Fibroblast of pulmonary artery (primary cell): ENCODE measurements around the gene RPL12.

Experiments used
- DNase-seq: peaks from one replicate; pipeline ENCODE4 v3.0.0-alpha.2; 2010; ENCODE audit warnings: low read depth
- H3K4me3 ChIP-seq: replicated peaks from 2 replicates; pipeline ENCODE4 v1.5.1; 2011; ENCODE audit warnings: low read depth, mild to moderate bottlenecking, control low read depth, low read length, moderate library complexity
- CTCF ChIP-seq: IDR thresholded peaks from 2 replicates; pipeline ENCODE4 v1.5.1; 2011; ENCODE audit warnings: mild to moderate bottlenecking, control low read depth, low read length, inconsistent platforms; ENCODE audit errors: missing control alignments

RPL12 gene

DNA sequence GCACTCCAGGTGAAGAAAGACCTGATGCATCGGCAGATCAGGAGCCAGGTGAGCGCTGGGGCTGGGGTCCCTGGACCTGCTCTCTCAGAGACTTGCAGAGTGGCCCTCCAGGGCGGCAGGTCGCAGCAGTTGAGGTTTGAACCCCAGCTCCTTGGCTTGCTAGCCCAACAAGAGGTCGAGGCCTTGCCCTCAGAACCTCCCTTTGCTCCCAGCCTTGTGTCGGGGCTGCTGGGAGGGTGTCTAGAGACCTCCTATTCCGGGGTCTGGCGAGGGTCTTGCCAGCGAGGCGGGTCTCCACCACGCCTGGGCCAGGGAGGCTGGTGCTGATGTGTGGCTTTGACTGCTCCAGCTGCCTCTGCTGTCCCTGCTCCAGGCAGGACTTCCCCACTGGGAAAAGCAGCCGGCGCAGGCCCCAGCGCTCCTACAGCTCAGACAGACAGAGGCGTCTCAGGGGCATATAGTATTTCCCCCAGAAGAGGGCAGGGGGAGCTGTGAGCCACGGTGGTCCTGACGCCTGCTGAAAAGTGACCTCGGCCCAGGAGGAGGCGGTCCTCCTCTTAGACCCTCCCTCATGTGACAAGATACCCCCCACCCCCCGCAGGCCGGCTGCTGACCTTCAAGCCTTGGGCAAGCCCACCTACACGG, 38.4 kb upstream of the RPL12 start:
- no peak for DNase-seq
- H3K4me3 ChIP-seq = no peak overlapping the region
- TF ChIP-seq CTCF = no peak

DNA sequence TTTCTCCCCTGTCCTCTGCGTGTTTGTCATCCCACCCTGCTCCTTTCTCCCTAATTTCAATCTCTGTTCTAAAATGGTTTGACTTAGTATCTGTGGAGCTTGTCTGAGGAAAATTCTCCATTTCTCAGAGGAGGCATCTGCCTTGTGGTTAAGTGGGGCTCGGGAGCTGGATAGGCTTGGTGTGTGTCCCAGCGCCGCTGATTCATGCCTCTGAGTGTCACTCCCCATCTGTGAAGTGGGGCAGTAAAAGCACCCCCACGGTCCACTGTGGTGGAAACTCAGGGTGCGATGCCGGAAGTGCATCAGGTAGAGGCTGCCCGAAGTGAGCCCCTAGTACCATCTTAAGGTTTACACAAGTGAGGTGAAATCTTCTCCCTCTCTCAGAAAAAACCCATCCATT, 37.7 kb upstream of the RPL12 start:
- no peak for TF ChIP-seq CTCF
- no peak for DNase-seq
- H3K4me3 ChIP-seq = no peak overlapping the region

DNA sequence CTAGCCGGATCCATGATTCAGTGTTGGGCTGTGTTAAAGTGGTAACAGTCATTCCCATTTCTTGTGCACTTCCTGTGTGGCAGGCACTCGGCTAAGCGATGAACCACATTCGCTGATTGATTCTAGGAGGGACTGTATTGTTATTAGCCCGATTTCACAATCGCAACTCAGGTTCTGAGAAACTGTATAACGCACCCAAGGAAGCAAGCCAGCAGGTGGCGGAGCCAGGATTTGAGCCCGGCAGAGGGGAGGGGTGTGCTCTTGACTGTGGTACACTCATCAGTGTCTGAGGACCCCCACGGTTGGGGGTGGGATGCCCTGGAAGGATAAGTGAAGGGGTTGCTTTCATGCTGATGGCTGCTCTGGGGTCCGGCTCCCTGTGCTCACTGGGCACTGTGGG, 34.8 kb upstream of the RPL12 start:
- H3K4me3 ChIP-seq = no peak overlapping the region
- DNase-seq = no peak
- TF ChIP-seq CTCF = no peak

DNA sequence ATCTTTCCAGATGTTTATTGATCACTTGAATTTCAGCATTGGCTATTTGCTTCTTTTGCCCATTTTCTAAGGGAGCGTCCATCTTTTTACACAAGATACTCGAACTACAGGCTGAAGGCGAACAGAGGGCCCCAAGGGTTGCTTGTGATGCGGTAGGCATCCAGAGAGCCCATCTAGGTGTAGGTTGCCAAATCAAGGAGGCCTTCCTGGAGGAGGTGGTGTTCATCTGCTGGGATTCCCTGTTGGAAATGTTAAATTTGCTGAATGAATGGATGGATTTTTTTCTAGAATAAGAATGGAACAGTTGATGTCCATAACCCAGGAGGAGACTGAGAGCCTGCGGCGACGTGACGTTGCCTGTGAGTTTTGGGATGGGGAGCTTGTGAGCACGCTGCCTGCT, 31.5 kb upstream of the RPL12 start:
- no peak for DNase-seq
- no peak overlapping the region for H3K4me3 ChIP-seq
- TF ChIP-seq CTCF = no peak

DNA sequence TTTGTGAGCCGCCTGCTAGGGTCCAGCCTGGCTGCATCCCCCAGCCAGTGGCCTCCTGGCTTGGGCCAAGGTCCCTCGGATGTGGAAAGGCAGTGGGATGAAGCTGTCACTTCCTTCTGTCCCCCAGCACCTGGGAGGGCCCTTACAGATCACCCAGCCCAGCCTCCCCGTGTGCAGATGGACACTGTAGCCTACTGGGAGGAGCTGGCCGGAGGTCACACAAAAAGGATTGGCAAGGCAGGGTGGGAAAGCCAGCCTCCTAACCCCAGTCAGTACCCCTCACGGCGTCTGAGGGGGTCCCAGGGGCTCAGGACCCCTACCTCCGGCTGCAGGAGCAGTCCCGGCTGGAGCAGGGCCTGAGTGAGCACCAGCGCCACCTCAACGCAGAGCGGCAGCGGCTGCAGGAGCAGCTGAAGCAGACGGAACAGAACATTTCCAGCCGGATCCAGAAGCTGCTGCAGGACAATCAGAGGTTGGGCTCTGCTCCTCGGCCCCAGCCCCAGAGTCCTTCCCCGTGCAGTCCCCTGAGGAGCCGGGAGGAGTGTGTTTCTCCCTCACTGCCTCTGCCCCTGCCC, 28.4 kb upstream of the RPL12 start:
- no peak for DNase-seq
- no peak for TF ChIP-seq CTCF
- H3K4me3 ChIP-seq = no peak overlapping the region

GRCh38 chr9:127474592-127474991, 23.4 kb upstream of the RPL12 start:
- no peak for TF ChIP-seq CTCF
- DNase-seq = no peak

DNA sequence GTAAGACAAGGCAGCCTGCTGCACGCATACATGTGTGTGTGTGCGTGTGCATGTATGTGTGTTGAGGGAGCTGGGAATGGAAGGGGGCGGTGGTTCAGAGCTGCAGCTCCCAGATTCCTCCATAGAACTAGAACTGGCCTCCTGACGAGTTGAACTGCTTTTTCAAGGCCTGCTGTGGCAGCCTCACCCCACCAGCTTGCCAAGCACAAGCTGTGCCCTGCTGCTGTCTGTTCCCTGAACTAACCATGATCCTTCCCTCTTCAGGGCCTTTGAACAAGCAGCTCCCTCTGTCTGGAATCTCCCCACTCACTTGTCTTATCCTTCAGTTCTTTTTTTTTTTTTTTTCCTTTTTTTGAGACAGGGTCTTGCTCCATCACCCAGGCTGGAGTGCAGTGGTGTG, 22.7 kb upstream of the RPL12 start:
- H3K4me3 ChIP-seq = no peak overlapping the region
- TF ChIP-seq CTCF = no peak
- no peak for DNase-seq

More at GRCh38 chr9:127474592-127474991, 23.4 kb upstream of the RPL12 start:
- H3K4me3 ChIP-seq = no peak overlapping the region
